Tibial artery (tissue), 4 donors: ENCODE results near the gene EOLA2.

Source experiments
- DNase-seq, 2 donors: peaks; one replicate each; pipeline ENCODE4 v3.0.0-alpha.2; 2019
- H3K27ac ChIP-seq, 2 donors: fragments of 200-600 bp; sonication (generic) in 1 of 2; 1 replicate in 1 of 2; 2 replicates in 1 of 2; pipeline ENCODE4 v1.5.1; 2018 to 2019; ENCODE audit warnings: mild to moderate bottlenecking in 1 of 2
- H3K27me3 ChIP-seq, 2 donors: fragments of 200-600 bp; sonication (generic) in 1 of 2; one replicate each; pipeline versions ENCODE4 v1.5.1 to v1.6.0; 2016 to 2019
- H3K36me3 ChIP-seq, 3 donors: fragments of 200-600 bp; sonication (generic) in 2 of 3; one replicate each; pipeline ENCODE4 v1.5.1; 2016 to 2019; ENCODE audit warnings: mild to moderate bottlenecking in 2 of 3
- H3K4me1 ChIP-seq, 4 donors: fragments of 200-600 bp; sonication (generic) in 2 of 4; 1 replicate in 3 of 4; 2 replicates in 1 of 4; pipeline ENCODE4 v1.5.1; 2016 to 2019
- H3K4me3 ChIP-seq, 2 donors: fragments of 200-600 bp; sonication (generic) in 1 of 2; 1 replicate in 1 of 2; 2 replicates in 1 of 2; pipeline ENCODE4 v1.5.1; 2018 to 2019; ENCODE audit warnings: mild to moderate bottlenecking in 2 of 2
- H3K9me3 ChIP-seq, 3 donors: fragments of 200-600 bp; sonication (generic) in 1 of 3; one replicate each; pipeline ENCODE4 v1.5.1; 2016 to 2019
- intact Hi-C: fragments of 100-400 bp; cut with DNase I; formaldehyde crosslinking; loops from one replicate; pipeline ENCODE4 v1.15.0; 2023; ENCODE audit warnings: low total_unique reads
- TF ChIP-seq, protein P1 (sequence below), 2 experiments: fragments of 200-600 bp in 1 of 2; fragments of 450-650 bp in 1 of 2; IDR thresholded peaks; one replicate each; pipeline ENCODE4 v1.5.1; 2017 to 2019; ENCODE audit warnings: antibody characterized with exemption in 2 of 2, mild to moderate bottlenecking in 1 of 2, moderate library complexity in 1 of 2

Gene EOLA2

DNA sequence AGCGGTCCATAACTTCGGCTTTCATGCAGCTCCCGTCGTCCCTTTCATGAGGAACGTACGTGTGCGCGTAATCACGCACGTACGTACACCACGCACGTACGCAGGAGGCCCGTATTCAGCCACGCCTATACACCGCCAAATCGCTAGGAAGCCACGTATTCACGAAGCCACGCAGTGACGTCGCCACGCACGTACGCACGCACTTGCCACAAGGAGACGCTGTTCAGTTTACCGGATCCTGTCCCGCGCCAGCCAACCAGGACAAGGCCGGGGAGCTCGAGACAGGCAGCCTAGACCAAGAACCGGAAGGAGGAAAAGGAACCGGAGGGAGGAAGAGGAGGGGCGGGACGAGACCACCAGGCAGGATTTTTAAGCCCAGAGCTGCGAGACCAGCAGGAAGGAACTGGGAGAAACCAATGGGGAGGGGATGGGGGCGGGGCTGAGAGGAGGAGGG is at the start of gene EOLA2:
TSS of gene EOLA2 (minus strand) at position 65 of the 454 bp plus-strand sequence. CDS start 4,617 bp downstream, outside the sequence.
- intact Hi-C loops = no loop called here
- Histone ChIP-seq H3K4me3 (peak within 1 kb of the TSS; percentile 78 to 89), H3K27ac (peak within 1 kb of the TSS; percentile 88 to 96), H3K27me3 (no peaks in the 10 kb centered on the region), H3K36me3 (peaks cover 0 to 15% (median 0%) of the 10 kb centered on the region in 3 donors), H3K4me1 (peaks cover 0 to 7% (median 6%) of the 10 kb centered on the region in 4 donors), H3K9me3 (no peaks in the 10 kb centered on the region)
- TF ChIP-seq, protein P1, sequence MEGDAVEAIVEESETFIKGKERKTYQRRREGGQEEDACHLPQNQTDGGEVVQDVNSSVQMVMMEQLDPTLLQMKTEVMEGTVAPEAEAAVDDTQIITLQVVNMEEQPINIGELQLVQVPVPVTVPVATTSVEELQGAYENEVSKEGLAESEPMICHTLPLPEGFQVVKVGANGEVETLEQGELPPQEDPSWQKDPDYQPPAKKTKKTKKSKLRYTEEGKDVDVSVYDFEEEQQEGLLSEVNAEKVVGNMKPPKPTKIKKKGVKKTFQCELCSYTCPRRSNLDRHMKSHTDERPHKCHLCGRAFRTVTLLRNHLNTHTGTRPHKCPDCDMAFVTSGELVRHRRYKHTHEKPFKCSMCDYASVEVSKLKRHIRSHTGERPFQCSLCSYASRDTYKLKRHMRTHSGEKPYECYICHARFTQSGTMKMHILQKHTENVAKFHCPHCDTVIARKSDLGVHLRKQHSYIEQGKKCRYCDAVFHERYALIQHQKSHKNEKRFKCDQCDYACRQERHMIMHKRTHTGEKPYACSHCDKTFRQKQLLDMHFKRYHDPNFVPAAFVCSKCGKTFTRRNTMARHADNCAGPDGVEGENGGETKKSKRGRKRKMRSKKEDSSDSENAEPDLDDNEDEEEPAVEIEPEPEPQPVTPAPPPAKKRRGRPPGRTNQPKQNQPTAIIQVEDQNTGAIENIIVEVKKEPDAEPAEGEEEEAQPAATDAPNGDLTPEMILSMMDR (IDR thresholded peaks at IDR 0.05) = peak; percentile 46 to 54
- DNase-seq = peak; percentile 94 to 97

DNA sequence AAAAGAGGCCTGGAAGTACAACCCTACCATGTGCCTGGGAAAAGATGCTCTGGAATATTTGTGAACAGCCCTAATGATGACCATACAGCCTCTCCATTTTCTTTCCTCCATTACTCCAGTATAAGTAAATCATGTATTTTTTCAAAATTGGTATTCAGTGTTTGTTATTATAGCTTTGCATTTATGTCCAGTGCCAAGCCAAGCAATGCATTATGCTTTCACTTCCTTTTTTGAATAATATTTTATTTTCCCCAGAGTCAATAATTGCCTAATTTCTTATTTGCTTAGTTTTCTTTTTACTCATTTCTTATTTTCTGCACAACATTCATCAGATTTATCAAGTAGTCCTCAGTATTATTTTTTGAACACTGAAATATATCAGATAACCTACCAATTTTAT is 49.3 kb upstream of the EOLA2 start:
- no peaks in the 10 kb centered on the region for H3K9me3 ChIP-seq

DNA sequence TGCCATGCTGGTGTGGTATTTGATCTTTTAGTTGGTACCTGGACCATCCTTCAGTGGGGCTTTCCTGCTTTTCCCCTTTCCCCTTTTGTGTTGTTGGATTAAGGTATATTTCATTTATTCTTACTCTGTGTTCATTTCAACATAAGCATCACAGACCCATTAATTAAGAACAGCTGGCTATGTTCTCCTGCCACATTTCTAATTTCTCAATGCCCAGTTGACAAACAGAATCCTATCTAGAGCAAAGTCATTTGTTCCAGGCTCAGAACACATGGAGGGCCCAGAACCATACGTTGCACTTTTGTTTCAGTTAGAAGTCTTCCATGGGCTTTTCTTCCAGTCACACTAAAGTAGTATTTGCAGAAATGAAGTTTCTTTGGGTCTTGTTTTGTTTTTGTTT is 46.1 kb upstream of the EOLA2 start:
- no peak for DNase-seq
- Histone ChIP-seq H3K36me3 (no peaks in the 10 kb centered on the region), H3K27ac (no peak overlapping the region), H3K4me3 (no peak overlapping the region), H3K4me1 (peaks cover 0 to 16% (median 0%) of the 10 kb centered on the region in 4 donors), H3K27me3 (no peaks in the 10 kb centered on the region), H3K9me3 (no peaks in the 10 kb centered on the region)
- intact Hi-C loops = no loop called here
- TF ChIP-seq, protein P1 (IDR thresholded peaks at IDR 0.05) = no peak

More for the DNA sequence above, 49.3 kb upstream of the EOLA2 start:
- TF ChIP-seq, protein P1 (IDR thresholded peaks at IDR 0.05) = no peak
- intact Hi-C loops = no loop called here
- peaks cover 0 to 5% (median 0%) of the 10 kb centered on the region in 4 donors for H3K4me1 ChIP-seq
- H3K4me3 ChIP-seq = no peak overlapping the region
- no peaks in the 10 kb centered on the region for H3K27me3 ChIP-seq
- no peaks in the 10 kb centered on the region for H3K36me3 ChIP-seq
- DNase-seq = no peak
- H3K27ac ChIP-seq = no peak overlapping the region

DNA sequence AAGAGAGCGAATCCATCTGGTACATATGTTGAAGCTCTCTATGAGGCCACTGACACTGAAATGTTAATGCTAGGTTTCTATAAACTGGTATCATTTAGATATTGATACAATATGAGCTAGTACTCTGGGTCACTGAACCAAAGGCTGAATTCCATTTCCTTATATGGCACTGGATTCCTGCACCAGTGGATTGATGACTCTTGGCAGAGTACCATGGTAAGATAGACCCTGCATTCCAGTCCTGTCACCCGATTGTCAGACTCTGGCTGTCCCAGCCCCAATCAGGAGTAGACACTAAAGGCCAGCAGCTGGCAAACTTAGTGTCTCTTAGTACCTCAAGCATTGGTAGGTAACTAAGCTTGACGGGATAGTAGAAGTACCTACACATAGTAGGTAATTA is 44.0 kb upstream of the EOLA2 start:
- TF ChIP-seq, protein P1 (IDR thresholded peaks at IDR 0.05) = no peak
- intact Hi-C loops = no loop called here
- peaks cover 0 to 16% (median 0%) of the 10 kb centered on the region in 4 donors for H3K4me1 ChIP-seq
- DNase-seq = no peak
- H3K9me3 ChIP-seq = no peaks in the 10 kb centered on the region
- H3K27me3 ChIP-seq = no peaks in the 10 kb centered on the region
- no peak overlapping the region for H3K4me3 ChIP-seq
- no peaks in the 10 kb centered on the region for H3K36me3 ChIP-seq
- no peak overlapping the region for H3K27ac ChIP-seq

DNA sequence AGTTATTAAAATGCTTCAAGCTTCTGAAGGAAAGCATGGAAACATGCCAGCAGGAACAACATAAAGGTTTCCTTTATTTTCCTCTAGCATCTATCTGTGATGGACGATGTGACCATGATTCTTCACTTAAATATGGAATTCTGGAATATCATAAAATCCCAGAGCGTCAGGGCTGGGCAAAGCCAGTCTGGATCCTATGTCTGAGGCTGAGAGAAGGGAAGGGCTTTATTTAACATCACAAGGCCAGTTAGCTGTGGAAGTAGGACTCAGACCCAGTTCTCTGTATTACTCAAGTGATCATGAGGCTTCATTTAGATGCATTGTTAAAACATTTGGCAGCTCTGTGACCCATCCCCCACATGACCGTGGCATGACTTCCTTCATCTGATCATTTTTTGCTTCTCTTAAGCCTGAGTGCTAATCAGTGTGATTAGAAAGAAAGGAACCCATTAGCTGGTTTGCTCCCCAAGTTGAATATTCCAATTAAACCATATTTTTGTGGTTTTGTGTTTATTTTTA is 40.9 kb upstream of the EOLA2 start:
- Histone ChIP-seq H3K27ac (no peak overlapping the region), H3K27me3 (no peaks in the 10 kb centered on the region), H3K9me3 (no peaks in the 10 kb centered on the region), H3K36me3 (no peaks in the 10 kb centered on the region), H3K4me3 (no peak overlapping the region), H3K4me1 (peaks cover 0 to 16% (median 0%) of the 10 kb centered on the region in 4 donors)
- TF ChIP-seq, protein P1 (IDR thresholded peaks at IDR 0.05) = no peak
- intact Hi-C loops = no loop called here
- no peak for DNase-seq
